DOHH2 (cell line): ENCODE measurements around the gene KRTAP25-1.
A peak's percentile ranks its signal among the peaks of the same experiment; 100 is the strongest.

Experiments
- H3F3A ChIP-seq: fragments of 200-600 bp; sonication (generic), shearing (Covaris generic); 2 replicates; pipeline ENCODE4 v1.6.0; 2016; ENCODE audit warnings: antibody characterized with exemption, mild to moderate bottlenecking; ENCODE audit not compliant: control insufficient read depth, insufficient read depth
- H3K27ac ChIP-seq: fragments of 200-600 bp; sonication (generic); 2 replicates; pipeline ENCODE4 v1.5.1; 2014; ENCODE audit warnings: low read depth, mild to moderate bottlenecking, low read length, moderate library complexity
- H3K27me3 ChIP-seq: fragments of 200-600 bp; sonication (generic); 2 replicates; pipeline ENCODE4 v1.6.1; 2014; ENCODE audit warnings: mild to moderate bottlenecking, low read length, mixed read lengths; ENCODE audit not compliant: control insufficient read depth
- H3K36me3 ChIP-seq: fragments of 200-600 bp; sonication (generic); 2 replicates; pipeline ENCODE4 v1.6.1; 2014; ENCODE audit warnings: mild to moderate bottlenecking, low read length, moderate library complexity, mixed read lengths; ENCODE audit not compliant: control insufficient read depth
- H3K4me1 ChIP-seq: fragments of 200-600 bp; sonication (generic); 2 replicates; pipeline ENCODE4 v1.6.1; 2014; ENCODE audit warnings: mild to moderate bottlenecking, low read length, mixed read lengths; ENCODE audit not compliant: control insufficient read depth
- H3K4me2 ChIP-seq: fragments of 200-600 bp; sonication (generic); 2 replicates; pipeline ENCODE4 v1.6.0; 2014; ENCODE audit warnings: mild to moderate bottlenecking, low read length, moderate library complexity
- H3K4me3 ChIP-seq: fragments of 200-600 bp; sonication (generic); 2 replicates; pipeline ENCODE4 v1.5.1; 2014; ENCODE audit warnings: mild to moderate bottlenecking, low read length, mixed read lengths
- H3K79me2 ChIP-seq: fragments of 200-600 bp; sonication (generic); 2 replicates; pipeline ENCODE4 v1.6.1; 2014; ENCODE audit warnings: mild to moderate bottlenecking, low read length, mixed read lengths; ENCODE audit not compliant: control insufficient read depth
- H3K9me2 ChIP-seq: fragments of 200-600 bp; sonication (generic); replicated peaks from 2 replicates; pipeline ENCODE4 v1.6.1; 2014; ENCODE audit warnings: mild to moderate bottlenecking, low read length, mixed read lengths; ENCODE audit not compliant: control insufficient read depth
- H3K9me3 ChIP-seq: fragments of 200-600 bp; sonication (generic); 2 replicates; pipeline ENCODE4 v1.6.1; 2014; ENCODE audit warnings: antibody characterized with exemption, low read length, mixed read lengths; ENCODE audit not compliant: control insufficient read depth, insufficient read depth
- H4K20me1 ChIP-seq: fragments of 200-600 bp; sonication (generic); 2 replicates; pipeline ENCODE4 v1.6.0; 2014; ENCODE audit warnings: low read depth, mild to moderate bottlenecking, antibody characterized with exemption, low read length, moderate library complexity; ENCODE audit not compliant: control insufficient read depth, insufficient read depth
- EZH2phosphoT487 ChIP-seq: fragments of 200-600 bp; sonication (generic); IDR thresholded peaks from 2 replicates; pipeline ENCODE4 v1.6.1; 2017; ENCODE audit warnings: borderline replicate concordance, mild to moderate bottlenecking, antibody characterized with exemption, low read length, moderate library complexity, mixed read lengths
- TF ChIP-seq, protein P1 (sequence below): fragments of 200-600 bp; sonication (generic); IDR thresholded peaks from one replicate; pipeline ENCODE4 v1.5.1; 2014; ENCODE audit warnings: antibody characterized with exemption, mild to moderate bottlenecking, low read depth, low read length; ENCODE audit not compliant: poor library complexity, severe bottlenecking

KRTAP25-1 gene

GRCh38 chr21:30268608-30269197 lies 20.6 kb downstream of the KRTAP25-1 start:
- H3K4me3 ChIP-seq = no peak overlapping the region
- TF ChIP-seq, protein P1, sequence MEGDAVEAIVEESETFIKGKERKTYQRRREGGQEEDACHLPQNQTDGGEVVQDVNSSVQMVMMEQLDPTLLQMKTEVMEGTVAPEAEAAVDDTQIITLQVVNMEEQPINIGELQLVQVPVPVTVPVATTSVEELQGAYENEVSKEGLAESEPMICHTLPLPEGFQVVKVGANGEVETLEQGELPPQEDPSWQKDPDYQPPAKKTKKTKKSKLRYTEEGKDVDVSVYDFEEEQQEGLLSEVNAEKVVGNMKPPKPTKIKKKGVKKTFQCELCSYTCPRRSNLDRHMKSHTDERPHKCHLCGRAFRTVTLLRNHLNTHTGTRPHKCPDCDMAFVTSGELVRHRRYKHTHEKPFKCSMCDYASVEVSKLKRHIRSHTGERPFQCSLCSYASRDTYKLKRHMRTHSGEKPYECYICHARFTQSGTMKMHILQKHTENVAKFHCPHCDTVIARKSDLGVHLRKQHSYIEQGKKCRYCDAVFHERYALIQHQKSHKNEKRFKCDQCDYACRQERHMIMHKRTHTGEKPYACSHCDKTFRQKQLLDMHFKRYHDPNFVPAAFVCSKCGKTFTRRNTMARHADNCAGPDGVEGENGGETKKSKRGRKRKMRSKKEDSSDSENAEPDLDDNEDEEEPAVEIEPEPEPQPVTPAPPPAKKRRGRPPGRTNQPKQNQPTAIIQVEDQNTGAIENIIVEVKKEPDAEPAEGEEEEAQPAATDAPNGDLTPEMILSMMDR = peak; percentile 62
- no peak for TF ChIP-seq EZH2phosphoT487
- no peaks in the 10 kb centered on the region for H3K79me2 ChIP-seq
- no peaks in the 10 kb centered on the region for H3K36me3 ChIP-seq
- no peak overlapping the region for H3K4me2 ChIP-seq
- no peaks in the 10 kb centered on the region for H3K4me1 ChIP-seq
- no peaks in the 10 kb centered on the region for H3F3A ChIP-seq
- no peaks in the 10 kb centered on the region for H3K27me3 ChIP-seq
- no peaks in the 10 kb centered on the region for H4K20me1 ChIP-seq
- no peaks in the 10 kb centered on the region for H3K9me2 ChIP-seq
- no peak overlapping the region for H3K27ac ChIP-seq
- peaks cover 3% of the 10 kb centered on the region; the same call in 1 of the 2 replicates for H3K9me3 ChIP-seq

DNA sequence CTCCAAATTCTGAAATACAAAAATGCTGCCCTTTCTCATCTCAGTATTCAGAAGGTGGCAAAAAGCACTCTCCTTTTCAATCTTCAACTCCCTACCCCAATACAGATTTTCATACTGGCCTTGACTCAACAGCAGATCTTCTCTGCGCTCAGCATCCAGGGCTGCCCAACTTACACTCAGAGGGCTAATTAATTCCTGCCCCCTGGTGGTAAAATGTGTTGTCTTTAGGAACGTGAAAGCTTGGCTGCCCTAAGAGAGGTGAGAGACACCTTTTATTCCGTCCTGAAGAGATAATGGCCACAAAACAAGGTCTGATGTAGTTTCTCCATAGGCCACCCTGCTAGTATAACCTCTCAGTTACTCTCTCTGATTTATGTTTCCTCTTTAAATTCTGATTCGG lies 31.5 kb downstream of the KRTAP25-1 start:
- Histone ChIP-seq H3K4me3 (no peak overlapping the region), H3K36me3 (no peaks in the 10 kb centered on the region), H3K27ac (no peak overlapping the region), H3F3A (no peaks in the 10 kb centered on the region), H3K27me3 (no peaks in the 10 kb centered on the region), H3K4me1 (no peaks in the 10 kb centered on the region), H4K20me1 (no peaks in the 10 kb centered on the region), H3K79me2 (no peaks in the 10 kb centered on the region), H3K9me2 (no peaks in the 10 kb centered on the region), H3K4me2 (no peak overlapping the region), H3K9me3 (no peaks in the 10 kb centered on the region)
- no peak for TF ChIP-seq EZH2phosphoT487
- TF ChIP-seq, protein P1 = peak; percentile 35

DNA sequence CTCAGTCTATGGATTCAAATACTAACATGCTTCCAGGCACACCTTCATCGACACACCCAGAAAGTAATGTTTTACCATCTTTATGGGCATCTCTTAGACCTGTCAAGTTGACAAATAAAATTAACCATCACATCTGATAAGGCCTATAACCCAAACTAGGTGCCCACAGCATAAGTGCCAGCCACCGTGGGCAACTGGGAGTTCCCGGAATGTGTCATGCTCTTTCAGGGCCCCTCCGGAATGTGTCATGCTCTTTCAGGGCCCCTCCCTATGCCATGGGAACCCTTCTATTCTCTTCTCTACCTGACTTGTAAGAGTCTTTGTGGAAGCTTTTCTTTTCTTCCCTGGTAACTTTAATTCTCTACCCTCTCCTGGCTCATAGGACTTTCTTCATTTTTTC lies 33.2 kb downstream of the KRTAP25-1 start:
- no peaks in the 10 kb centered on the region for H4K20me1 ChIP-seq
- no peaks in the 10 kb centered on the region for H3K4me1 ChIP-seq
- no peaks in the 10 kb centered on the region for H3K36me3 ChIP-seq
- TF ChIP-seq, protein P1 = no peak
- no peak for TF ChIP-seq EZH2phosphoT487
- no peak overlapping the region for H3K4me3 ChIP-seq
- no peaks in the 10 kb centered on the region for H3K9me3 ChIP-seq
- H3K9me2 ChIP-seq = no peaks in the 10 kb centered on the region
- no peaks in the 10 kb centered on the region for H3K27me3 ChIP-seq
- H3K79me2 ChIP-seq = no peaks in the 10 kb centered on the region
- no peak overlapping the region for H3K4me2 ChIP-seq
- H3F3A ChIP-seq = no peaks in the 10 kb centered on the region
- H3K27ac ChIP-seq = no peak overlapping the region

DNA sequence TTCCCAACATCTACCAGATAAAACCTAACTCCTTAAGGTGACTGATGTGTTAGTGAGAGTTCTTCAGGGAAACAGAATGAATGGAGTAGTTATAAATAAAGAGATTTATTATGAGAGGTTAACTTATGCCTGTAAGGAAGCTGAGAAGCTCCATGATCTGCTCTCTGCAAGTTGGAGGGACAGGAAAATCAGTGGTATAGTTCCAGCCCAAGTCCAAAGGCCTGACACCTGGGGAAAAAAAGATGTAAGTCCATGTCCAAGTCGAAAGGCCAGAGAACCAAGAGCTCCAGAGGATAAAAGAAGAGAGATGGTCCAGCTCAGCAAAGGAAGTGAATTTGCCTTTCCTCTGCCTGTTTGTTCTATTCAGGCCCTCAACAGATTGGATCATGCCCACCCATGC lies 33.6 kb downstream of the KRTAP25-1 start:
- H3K27ac ChIP-seq = no peak overlapping the region
- H4K20me1 ChIP-seq = no peaks in the 10 kb centered on the region
- TF ChIP-seq EZH2phosphoT487 = no peak
- TF ChIP-seq, protein P1 = no peak
- no peak overlapping the region for H3K4me2 ChIP-seq
- no peaks in the 10 kb centered on the region for H3K36me3 ChIP-seq
- no peaks in the 10 kb centered on the region for H3K79me2 ChIP-seq
- H3K4me3 ChIP-seq = no peak overlapping the region
- H3K4me1 ChIP-seq = no peaks in the 10 kb centered on the region
- H3K27me3 ChIP-seq = no peaks in the 10 kb centered on the region
- no peaks in the 10 kb centered on the region for H3K9me2 ChIP-seq
- no peaks in the 10 kb centered on the region for H3K9me3 ChIP-seq
- H3F3A ChIP-seq = no peaks in the 10 kb centered on the region
